H1 (cell line): ENCODE data around the gene CLTCL1.

Source experiments
- EZH2 ChIP-seq: fragments of 200-600 bp; sonication (generic); IDR thresholded peaks from 2 replicates; pipeline ENCODE4 v1.7.1; 2012; ENCODE audit warnings: low read depth, mild to moderate bottlenecking, moderate library complexity, low read length, inconsistent platforms; ENCODE audit not compliant: severe bottlenecking
- HDAC2 ChIP-seq, 2 experiments: fragments of 300-600 bp in 1 of 2; sonication (generic) in 1 of 2; IDR thresholded peaks; 2 replicates each; pipeline ENCODE4 v1.6.1; 2011 to 2012; ENCODE audit warnings: low read depth in 2 of 2, low read length in 2 of 2, mild to moderate bottlenecking in 2 of 2, moderate library complexity in 2 of 2, borderline replicate concordance in 1 of 2, inconsistent platforms in 1 of 2
- POLR2A ChIP-seq, 2 experiments: IDR thresholded peaks; 1 replicate in 1 of 2; 2 replicates in 1 of 2; pipeline ENCODE4 v1.6.1; 2011; ENCODE audit warnings: low read depth in 2 of 2, low read length in 2 of 2, mild to moderate bottlenecking in 2 of 2; ENCODE audit errors: control extremely low read depth in 1 of 2
- POLR2AphosphoS5 ChIP-seq: IDR thresholded peaks from 2 replicates; pipeline ENCODE4 v1.6.1; 2011; ENCODE audit warnings: low read depth, low read length
- RFX5 ChIP-seq: IDR thresholded peaks from 2 replicates; pipeline ENCODE4 v1.6.1; 2011; ENCODE audit warnings: low read depth, low read length, improper control_type of control experiment, borderline replicate concordance
- TEAD4 ChIP-seq: IDR thresholded peaks from 2 replicates; pipeline ENCODE4 v1.6.1; 2012; ENCODE audit warnings: low read depth, low read length, inconsistent platforms, mixed read lengths
- TF ChIP-seq, protein P1 (sequence below), 3 experiments: IDR thresholded peaks; 1 replicate in 2 of 3; 2 replicates in 1 of 3; pipeline versions ENCODE4 v1.5.1 to v1.6.1; 2011; ENCODE audit warnings: low read length in 3 of 3, mild to moderate bottlenecking in 3 of 3, inconsistent platforms in 2 of 3, low read depth in 1 of 3, moderate library complexity in 1 of 3; ENCODE audit not compliant: insufficient read depth in 1 of 3; ENCODE audit errors: control extremely low read depth in 1 of 3
- TF ChIP-seq, protein P2 (sequence below): fragments of 300-600 bp; sonication (generic); IDR thresholded peaks from 2 replicates; pipeline ENCODE4 v1.7.1; 2012; ENCODE audit warnings: low read length, moderate library complexity, mild to moderate bottlenecking, inconsistent platforms; ENCODE audit not compliant: insufficient replicate concordance
- TF ChIP-seq, protein P3 (sequence below): IDR thresholded peaks from 2 replicates; pipeline ENCODE4 v1.6.1; 2012; ENCODE audit warnings: inconsistent platforms

DNA sequence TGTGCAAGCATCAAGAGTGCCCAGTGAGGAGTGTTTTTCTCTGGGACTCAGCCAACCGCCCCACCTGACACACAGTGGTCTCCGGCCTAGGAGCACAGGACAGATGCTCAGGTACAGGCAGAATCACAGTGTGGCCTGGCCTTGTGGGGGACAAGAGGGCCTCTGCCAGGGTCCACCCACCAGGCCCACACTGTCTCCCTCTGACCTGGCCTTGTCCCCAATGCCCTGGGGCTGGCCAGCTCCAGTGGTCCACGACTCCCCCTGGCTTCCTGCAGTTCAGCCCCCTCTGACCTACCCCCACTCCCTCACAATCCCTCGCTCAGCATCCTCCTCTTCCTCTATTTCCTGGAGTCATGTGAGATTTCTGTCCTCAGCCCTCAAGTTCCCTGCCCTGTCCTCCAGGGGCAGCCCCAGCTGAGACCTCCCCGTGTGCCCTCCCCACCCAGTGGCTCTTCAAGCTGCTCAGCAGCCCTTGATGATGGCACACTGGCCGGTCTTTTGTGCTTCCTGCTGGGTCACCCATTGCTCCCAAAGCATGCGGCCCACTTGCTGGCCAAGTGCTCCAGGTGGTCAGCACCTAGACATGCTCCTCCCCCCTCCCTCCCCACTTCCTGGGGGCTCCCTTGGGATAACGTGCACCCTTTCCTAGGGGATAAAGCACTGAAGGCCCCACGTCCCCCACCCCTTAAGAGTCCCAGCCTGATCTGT is 158.7 kb downstream of the CLTCL1 start:
- TF ChIP-seq, protein P1, sequence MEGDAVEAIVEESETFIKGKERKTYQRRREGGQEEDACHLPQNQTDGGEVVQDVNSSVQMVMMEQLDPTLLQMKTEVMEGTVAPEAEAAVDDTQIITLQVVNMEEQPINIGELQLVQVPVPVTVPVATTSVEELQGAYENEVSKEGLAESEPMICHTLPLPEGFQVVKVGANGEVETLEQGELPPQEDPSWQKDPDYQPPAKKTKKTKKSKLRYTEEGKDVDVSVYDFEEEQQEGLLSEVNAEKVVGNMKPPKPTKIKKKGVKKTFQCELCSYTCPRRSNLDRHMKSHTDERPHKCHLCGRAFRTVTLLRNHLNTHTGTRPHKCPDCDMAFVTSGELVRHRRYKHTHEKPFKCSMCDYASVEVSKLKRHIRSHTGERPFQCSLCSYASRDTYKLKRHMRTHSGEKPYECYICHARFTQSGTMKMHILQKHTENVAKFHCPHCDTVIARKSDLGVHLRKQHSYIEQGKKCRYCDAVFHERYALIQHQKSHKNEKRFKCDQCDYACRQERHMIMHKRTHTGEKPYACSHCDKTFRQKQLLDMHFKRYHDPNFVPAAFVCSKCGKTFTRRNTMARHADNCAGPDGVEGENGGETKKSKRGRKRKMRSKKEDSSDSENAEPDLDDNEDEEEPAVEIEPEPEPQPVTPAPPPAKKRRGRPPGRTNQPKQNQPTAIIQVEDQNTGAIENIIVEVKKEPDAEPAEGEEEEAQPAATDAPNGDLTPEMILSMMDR (IDR thresholded peaks at IDR 0.05; ENCODE audit: control extremely low read depth in 1 of 3, insufficient read depth in 1 of 3, low read depth in 1 of 3, low read length in 3 of 3) = no peak
- TF ChIP-seq POLR2AphosphoS5 (no peak), HDAC2 (IDR thresholded peaks at IDR 0.05; ENCODE audit: borderline replicate concordance in 1 of 2, low read depth in 2 of 2, low read length in 2 of 2) (no peak), EZH2 (no peak), TEAD4 (no peak), RFX5 (no peak), POLR2A (IDR thresholded peaks at IDR 0.05; ENCODE audit: control extremely low read depth in 1 of 2, low read depth in 2 of 2, low read length in 2 of 2) (no peak)
- TF ChIP-seq, protein P2, sequence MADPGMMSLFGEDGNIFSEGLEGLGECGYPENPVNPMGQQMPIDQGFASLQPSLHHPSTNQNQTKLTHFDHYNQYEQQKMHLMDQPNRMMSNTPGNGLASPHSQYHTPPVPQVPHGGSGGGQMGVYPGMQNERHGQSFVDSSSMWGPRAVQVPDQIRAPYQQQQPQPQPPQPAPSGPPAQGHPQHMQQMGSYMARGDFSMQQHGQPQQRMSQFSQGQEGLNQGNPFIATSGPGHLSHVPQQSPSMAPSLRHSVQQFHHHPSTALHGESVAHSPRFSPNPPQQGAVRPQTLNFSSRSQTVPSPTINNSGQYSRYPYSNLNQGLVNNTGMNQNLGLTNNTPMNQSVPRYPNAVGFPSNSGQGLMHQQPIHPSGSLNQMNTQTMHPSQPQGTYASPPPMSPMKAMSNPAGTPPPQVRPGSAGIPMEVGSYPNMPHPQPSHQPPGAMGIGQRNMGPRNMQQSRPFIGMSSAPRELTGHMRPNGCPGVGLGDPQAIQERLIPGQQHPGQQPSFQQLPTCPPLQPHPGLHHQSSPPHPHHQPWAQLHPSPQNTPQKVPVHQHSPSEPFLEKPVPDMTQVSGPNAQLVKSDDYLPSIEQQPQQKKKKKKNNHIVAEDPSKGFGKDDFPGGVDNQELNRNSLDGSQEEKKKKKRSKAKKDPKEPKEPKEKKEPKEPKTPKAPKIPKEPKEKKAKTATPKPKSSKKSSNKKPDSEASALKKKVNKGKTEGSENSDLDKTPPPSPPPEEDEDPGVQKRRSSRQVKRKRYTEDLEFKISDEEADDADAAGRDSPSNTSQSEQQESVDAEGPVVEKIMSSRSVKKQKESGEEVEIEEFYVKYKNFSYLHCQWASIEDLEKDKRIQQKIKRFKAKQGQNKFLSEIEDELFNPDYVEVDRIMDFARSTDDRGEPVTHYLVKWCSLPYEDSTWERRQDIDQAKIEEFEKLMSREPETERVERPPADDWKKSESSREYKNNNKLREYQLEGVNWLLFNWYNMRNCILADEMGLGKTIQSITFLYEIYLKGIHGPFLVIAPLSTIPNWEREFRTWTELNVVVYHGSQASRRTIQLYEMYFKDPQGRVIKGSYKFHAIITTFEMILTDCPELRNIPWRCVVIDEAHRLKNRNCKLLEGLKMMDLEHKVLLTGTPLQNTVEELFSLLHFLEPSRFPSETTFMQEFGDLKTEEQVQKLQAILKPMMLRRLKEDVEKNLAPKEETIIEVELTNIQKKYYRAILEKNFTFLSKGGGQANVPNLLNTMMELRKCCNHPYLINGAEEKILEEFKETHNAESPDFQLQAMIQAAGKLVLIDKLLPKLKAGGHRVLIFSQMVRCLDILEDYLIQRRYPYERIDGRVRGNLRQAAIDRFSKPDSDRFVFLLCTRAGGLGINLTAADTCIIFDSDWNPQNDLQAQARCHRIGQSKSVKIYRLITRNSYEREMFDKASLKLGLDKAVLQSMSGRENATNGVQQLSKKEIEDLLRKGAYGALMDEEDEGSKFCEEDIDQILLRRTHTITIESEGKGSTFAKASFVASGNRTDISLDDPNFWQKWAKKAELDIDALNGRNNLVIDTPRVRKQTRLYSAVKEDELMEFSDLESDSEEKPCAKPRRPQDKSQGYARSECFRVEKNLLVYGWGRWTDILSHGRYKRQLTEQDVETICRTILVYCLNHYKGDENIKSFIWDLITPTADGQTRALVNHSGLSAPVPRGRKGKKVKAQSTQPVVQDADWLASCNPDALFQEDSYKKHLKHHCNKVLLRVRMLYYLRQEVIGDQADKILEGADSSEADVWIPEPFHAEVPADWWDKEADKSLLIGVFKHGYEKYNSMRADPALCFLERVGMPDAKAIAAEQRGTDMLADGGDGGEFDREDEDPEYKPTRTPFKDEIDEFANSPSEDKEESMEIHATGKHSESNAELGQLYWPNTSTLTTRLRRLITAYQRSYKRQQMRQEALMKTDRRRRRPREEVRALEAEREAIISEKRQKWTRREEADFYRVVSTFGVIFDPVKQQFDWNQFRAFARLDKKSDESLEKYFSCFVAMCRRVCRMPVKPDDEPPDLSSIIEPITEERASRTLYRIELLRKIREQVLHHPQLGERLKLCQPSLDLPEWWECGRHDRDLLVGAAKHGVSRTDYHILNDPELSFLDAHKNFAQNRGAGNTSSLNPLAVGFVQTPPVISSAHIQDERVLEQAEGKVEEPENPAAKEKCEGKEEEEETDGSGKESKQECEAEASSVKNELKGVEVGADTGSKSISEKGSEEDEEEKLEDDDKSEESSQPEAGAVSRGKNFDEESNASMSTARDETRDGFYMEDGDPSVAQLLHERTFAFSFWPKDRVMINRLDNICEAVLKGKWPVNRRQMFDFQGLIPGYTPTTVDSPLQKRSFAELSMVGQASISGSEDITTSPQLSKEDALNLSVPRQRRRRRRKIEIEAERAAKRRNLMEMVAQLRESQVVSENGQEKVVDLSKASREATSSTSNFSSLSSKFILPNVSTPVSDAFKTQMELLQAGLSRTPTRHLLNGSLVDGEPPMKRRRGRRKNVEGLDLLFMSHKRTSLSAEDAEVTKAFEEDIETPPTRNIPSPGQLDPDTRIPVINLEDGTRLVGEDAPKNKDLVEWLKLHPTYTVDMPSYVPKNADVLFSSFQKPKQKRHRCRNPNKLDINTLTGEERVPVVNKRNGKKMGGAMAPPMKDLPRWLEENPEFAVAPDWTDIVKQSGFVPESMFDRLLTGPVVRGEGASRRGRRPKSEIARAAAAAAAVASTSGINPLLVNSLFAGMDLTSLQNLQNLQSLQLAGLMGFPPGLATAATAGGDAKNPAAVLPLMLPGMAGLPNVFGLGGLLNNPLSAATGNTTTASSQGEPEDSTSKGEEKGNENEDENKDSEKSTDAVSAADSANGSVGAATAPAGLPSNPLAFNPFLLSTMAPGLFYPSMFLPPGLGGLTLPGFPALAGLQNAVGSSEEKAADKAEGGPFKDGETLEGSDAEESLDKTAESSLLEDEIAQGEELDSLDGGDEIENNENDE = no peak
- TF ChIP-seq, protein P3, sequence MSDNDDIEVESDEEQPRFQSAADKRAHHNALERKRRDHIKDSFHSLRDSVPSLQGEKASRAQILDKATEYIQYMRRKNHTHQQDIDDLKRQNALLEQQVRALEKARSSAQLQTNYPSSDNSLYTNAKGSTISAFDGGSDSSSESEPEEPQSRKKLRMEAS = no peak
